Left ventricle myocardium inferior (tissue), 1 donor: ENCODE results near the gene GON4L. TPM values are rescaled to one million over a fixed set of nuclear protein-coding genes. Genes with fewer than 3 reads are reported as not detected.
"Not testable (repeated sequence)": the region's sequence is repeated elsewhere in the genome, so short reads cannot be mapped to it uniquely, and the experiment has no call there.

ENCODE experiments used
- DNase-seq: peaks from one replicate; pipeline ENCODE4 v3.0.0-alpha.2; 2020
- H3K27ac ChIP-seq: fragments of 200-600 bp; replicated peaks from 2 replicates; pipeline ENCODE4 v1.8.0; 2021
- H3K27me3 ChIP-seq: fragments of 200-600 bp; 2 replicates; pipeline ENCODE4 v1.8.0; 2021; ENCODE audit warnings: low read depth
- H3K36me3 ChIP-seq: fragments of 200-600 bp; 2 replicates; pipeline ENCODE4 v1.8.0; 2021
- H3K4me1 ChIP-seq: fragments of 200-600 bp; 2 replicates; pipeline ENCODE4 v1.8.0; 2021
- H3K4me3 ChIP-seq: fragments of 200-600 bp; 2 replicates; pipeline ENCODE4 v1.8.0; 2021; ENCODE audit warnings: mild to moderate bottlenecking, moderate library complexity
- H3K9me3 ChIP-seq: fragments of 200-600 bp; replicated peaks from 2 replicates; pipeline ENCODE4 v1.8.0; 2021
- CTCF ChIP-seq: fragments of 200-600 bp; IDR thresholded peaks from 2 replicates; pipeline ENCODE4 v1.8.0; 2021; ENCODE audit warnings: antibody characterized with exemption, mild to moderate bottlenecking, borderline replicate concordance
- intact Hi-C: fragments of 100-400 bp; cut with micrococcal nuclease; formaldehyde crosslinking; loops from one replicate; pipeline ENCODE4 v1.11.0; 2022
- total RNA-seq: library from RNA; stranded (reverse); fragmentation: NEBNext Ultra II Directional; extraction: Animal tissue kit (Norgen Biotek cat#: 25700); gene quantifications from one replicate; pipeline ENCODE4 v1.2.1, GENCODE V29; 2021
- donor health status: DM: no; HTN: yes; CAD: no; lungs with severe emphysema.

Gene GON4L
- total RNA-seq, 1 donor from 2014 or later: 24.1 TPM

GRCh38 chr1:155761736-155762405, 95.1 kb downstream of the GON4L start:
- TF ChIP-seq CTCF: no peak
- no peak for DNase-seq
- Histone ChIP-seq H3K27me3 (no peaks in the 10 kb centered on the region), H3K9me3 (no peaks in the 10 kb centered on the region), H3K27ac (no peak overlapping the region), H3K4me3 (no peak overlapping the region), H3K4me1 (no peaks in the 10 kb centered on the region), H3K36me3 (peaks cover 87% of the 10 kb centered on the region)
- intact Hi-C loops: no loop called here

- no peak for DNase-seq
- peaks cover 87% of the 10 kb centered on the region for H3K36me3 ChIP-seq
- no peak overlapping the region for H3K27ac ChIP-seq
- TF ChIP-seq CTCF: no peak
- intact Hi-C loops: no loop called here
- no peak overlapping the region for H3K4me3 ChIP-seq
- H3K27me3 ChIP-seq: no peaks in the 10 kb centered on the region
- no peaks in the 10 kb centered on the region for H3K9me3 ChIP-seq
- no peaks in the 10 kb centered on the region for H3K4me1 ChIP-seq
Observed at GRCh38 chr1:155760751-155761475, 96.1 kb downstream of the GON4L start.

GRCh38 chr1:155759966-155760630, 96.9 kb downstream of the GON4L start:
- no peak for DNase-seq
- no peak overlapping the region for H3K27ac ChIP-seq
- peaks cover 87% of the 10 kb centered on the region for H3K36me3 ChIP-seq
- no peaks in the 10 kb centered on the region for H3K27me3 ChIP-seq
- H3K4me1 ChIP-seq: no peaks in the 10 kb centered on the region
- no peaks in the 10 kb centered on the region for H3K9me3 ChIP-seq
- intact Hi-C loops: no loop called here
- no peak for TF ChIP-seq CTCF
- no peak overlapping the region for H3K4me3 ChIP-seq

GRCh38 chr1:155759017-155759416, 98.0 kb downstream of the GON4L start:
- H3K9me3 ChIP-seq, H3K4me1 ChIP-seq, H3K4me3 ChIP-seq, DNase-seq, H3K27ac ChIP-seq, H3K27me3 ChIP-seq, intact Hi-C loops: not testable (repeated sequence)
- peaks cover 91% of the 10 kb centered on the region for H3K36me3 ChIP-seq

- not testable (repeated sequence) for DNase-seq, H3K9me3 ChIP-seq
Observed at GRCh38 chr1:155748141-155748540, 108.9 kb downstream of the GON4L start.

GRCh38 chr1:155747586-155747985, 109.4 kb downstream of the GON4L start:
- H3K27ac ChIP-seq, H3K4me1 ChIP-seq: not testable (repeated sequence)

More at GRCh38 chr1:155748141-155748540, 108.9 kb downstream of the GON4L start:
- peaks cover 35% of the 10 kb centered on the region for H3K36me3 ChIP-seq
- H3K27ac ChIP-seq, H3K4me3 ChIP-seq, H3K27me3 ChIP-seq, H3K4me1 ChIP-seq, intact Hi-C loops: not testable (repeated sequence)

More at GRCh38 chr1:155747586-155747985, 109.4 kb downstream of the GON4L start:
- H3K9me3 ChIP-seq, DNase-seq, intact Hi-C loops, H3K27me3 ChIP-seq, H3K4me3 ChIP-seq: not testable (repeated sequence)
- H3K36me3 ChIP-seq: peaks cover 30% of the 10 kb centered on the region
